Measurements from ENCODE around the gene HTR3E. TPM values are rescaled to one million over a fixed set of nuclear protein-coding genes. Genes with fewer than 3 reads are reported as not detected.

HTR3E gene, protein sequence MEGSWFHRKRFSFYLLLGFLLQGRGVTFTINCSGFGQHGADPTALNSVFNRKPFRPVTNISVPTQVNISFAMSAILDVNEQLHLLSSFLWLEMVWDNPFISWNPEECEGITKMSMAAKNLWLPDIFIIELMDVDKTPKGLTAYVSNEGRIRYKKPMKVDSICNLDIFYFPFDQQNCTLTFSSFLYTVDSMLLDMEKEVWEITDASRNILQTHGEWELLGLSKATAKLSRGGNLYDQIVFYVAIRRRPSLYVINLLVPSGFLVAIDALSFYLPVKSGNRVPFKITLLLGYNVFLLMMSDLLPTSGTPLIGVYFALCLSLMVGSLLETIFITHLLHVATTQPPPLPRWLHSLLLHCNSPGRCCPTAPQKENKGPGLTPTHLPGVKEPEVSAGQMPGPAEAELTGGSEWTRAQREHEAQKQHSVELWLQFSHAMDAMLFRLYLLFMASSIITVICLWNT
- total RNA-seq (2014; rRNA removed; shearing (Covaris generic)) (not detected in 2 replicates), polyA plus RNA-seq (2016; fragmentation: Nextera tagmentation; extraction: Ambion mirVana) (not detected in 2 replicates)

GRCh38 chr3:184096811-184097383 is at the start of gene HTR3E:
Gene HTR3E, plus strand, starts transcription at chr3:184097064. Its CDS starts 466 bp downstream, at chr3:184097530.
- Histone ChIP-seq H3K27ac (no peak within 1 kb of the TSS), H3K4me3 (no peak within 1 kb of the TSS), H3F3A (ENCODE audit: insufficient read depth) (no peaks in the 10 kb centered on the region), H4K20me1 (ENCODE audit: insufficient read depth) (no peaks in the 10 kb centered on the region), H3K9ac (no peak within 1 kb of the TSS), H3K79me2 (ENCODE audit: insufficient read depth) (no peaks in the 10 kb centered on the region), H3K9me2 (ENCODE audit: insufficient read depth) (no peaks in the 10 kb centered on the region), H2AFZ (no peak within 1 kb of the TSS), H3K27me3 (replicated peaks; ENCODE audit: insufficient read depth) (peaks cover 12% of the 10 kb centered on the region), H3K36me3 (ENCODE audit: low read depth) (no peaks in the 10 kb centered on the region), H3K4me1 (ENCODE audit: insufficient read depth) (no peaks in the 10 kb centered on the region), H3K4me2 (ENCODE audit: unreplicated experiment) (no peak within 1 kb of the TSS), H3K9me3 (ENCODE audit: low read depth) (peaks cover 6% of the 10 kb centered on the region)
- TF ChIP-seq EZH2 (IDR thresholded peaks at IDR 0.05; ENCODE audit: insufficient read depth, poor library complexity, severe bottlenecking) (no peak), EZH2phosphoT487 (IDR thresholded peaks at IDR 0.05; ENCODE audit: insufficient read depth, low read depth) (no peak)
- DNase-seq = no peak
- 76 to 79% methylated on average over 7 of the region's 7 CpGs for WGBS, 2 experiments (ENCODE audit: low coverage in 1 of 2, low lambda C conversion rate in 2 of 2, missing lambda C conversion rate in 2 of 2)
- in situ Hi-C loops (cut with MboI) = no loop called here

GRCh38 chr3:184050217-184050847 is 46.5 kb upstream of the HTR3E start:
- Histone ChIP-seq H3K9ac (no peak overlapping the region), H4K20me1 (ENCODE audit: insufficient read depth) (no peaks in the 10 kb centered on the region), H3K79me2 (ENCODE audit: insufficient read depth) (no peaks in the 10 kb centered on the region), H3K9me2 (ENCODE audit: insufficient read depth) (no peaks in the 10 kb centered on the region), H3F3A (ENCODE audit: insufficient read depth) (no peaks in the 10 kb centered on the region), H3K36me3 (ENCODE audit: low read depth) (no peaks in the 10 kb centered on the region), H3K4me3 (no peak overlapping the region), H3K4me2 (ENCODE audit: unreplicated experiment) (no peak overlapping the region), H3K27ac (no peak overlapping the region), H3K4me1 (ENCODE audit: insufficient read depth) (no peaks in the 10 kb centered on the region), H3K27me3 (replicated peaks; ENCODE audit: insufficient read depth) (peaks cover 4% of the 10 kb centered on the region), H3K9me3 (ENCODE audit: low read depth) (no peaks in the 10 kb centered on the region), H2AFZ (no peak overlapping the region)
- in situ Hi-C loops (cut with MboI) = no loop called here
- no peak for DNase-seq
- 62 to 79% methylated on average over 3 to 7 of the region's 7 CpGs for WGBS, 2 experiments (ENCODE audit: low coverage in 1 of 2, low lambda C conversion rate in 2 of 2, missing lambda C conversion rate in 2 of 2)
- no peak for TF ChIP-seq EZH2 (IDR thresholded peaks at IDR 0.05; ENCODE audit: insufficient read depth, poor library complexity, severe bottlenecking)
- no peak for TF ChIP-seq EZH2phosphoT487 (IDR thresholded peaks at IDR 0.05; ENCODE audit: insufficient read depth, low read depth)

GRCh38 chr3:184052767-184053166 is 44.1 kb upstream of the HTR3E start, which contains the start of gene HTR3C:
Gene HTR3C, plus strand, starts transcription at chr3:184053047. Its CDS starts 34 bp downstream, at chr3:184053081.
- Histone ChIP-seq H3K4me1 (ENCODE audit: insufficient read depth) (peaks cover 3% of the 10 kb centered on the region; the same call in 1 of the 2 replicates), H3K27ac (no peak within 1 kb of the TSS), H3K27me3 (replicated peaks; ENCODE audit: insufficient read depth) (peaks cover 4% of the 10 kb centered on the region), H4K20me1 (ENCODE audit: insufficient read depth) (no peaks in the 10 kb centered on the region), H3K9ac (no peak within 1 kb of the TSS), H3K79me2 (ENCODE audit: insufficient read depth) (no peaks in the 10 kb centered on the region), H3K36me3 (ENCODE audit: low read depth) (no peaks in the 10 kb centered on the region), H3K4me3 (no peak within 1 kb of the TSS), H3K9me2 (ENCODE audit: insufficient read depth) (no peaks in the 10 kb centered on the region), H3F3A (ENCODE audit: insufficient read depth) (no peaks in the 10 kb centered on the region), H2AFZ (no peak within 1 kb of the TSS), H3K9me3 (ENCODE audit: low read depth) (no peaks in the 10 kb centered on the region), H3K4me2 (ENCODE audit: unreplicated experiment) (no peak within 1 kb of the TSS)
- TF ChIP-seq EZH2phosphoT487 (IDR thresholded peaks at IDR 0.05; ENCODE audit: insufficient read depth, low read depth) = no peak
- TF ChIP-seq EZH2 (IDR thresholded peaks at IDR 0.05; ENCODE audit: insufficient read depth, poor library complexity, severe bottlenecking) = no peak
- no peak for DNase-seq
- 58 to 67% methylated on average over 4 of the region's 4 CpGs for WGBS, 2 experiments (ENCODE audit: low coverage in 1 of 2, low lambda C conversion rate in 2 of 2, missing lambda C conversion rate in 2 of 2)
- in situ Hi-C loops (cut with MboI) = no loop called here

GRCh38 chr3:184058029-184058428 is 38.8 kb upstream of the HTR3E start:
- in situ Hi-C loops (cut with MboI) = no loop called here
- no peaks in the 10 kb centered on the region for H3K9me3 ChIP-seq (ENCODE audit: low read depth)
- H3K4me2 ChIP-seq (ENCODE audit: unreplicated experiment) = peak overlapping the region; percentile 59
- H2AFZ ChIP-seq = 0 out of 2 replicates have a peak overlapping the region, but pooled peaks have one; percentile 45
- peak; percentile 92 for DNase-seq
- H3K4me3 ChIP-seq = peak overlapping the region; percentile 35
- no peaks in the 10 kb centered on the region for H3K79me2 ChIP-seq (ENCODE audit: insufficient read depth)
- H3K4me1 ChIP-seq (ENCODE audit: insufficient read depth) = peaks cover 12% of the 10 kb centered on the region; the same call in 1 of the 2 replicates
- peaks cover 2% of the 10 kb centered on the region; the same call in 1 of the 2 replicates for H3F3A ChIP-seq (ENCODE audit: insufficient read depth)
- H4K20me1 ChIP-seq (ENCODE audit: insufficient read depth) = no peaks in the 10 kb centered on the region
- H3K36me3 ChIP-seq (ENCODE audit: low read depth) = no peaks in the 10 kb centered on the region
- H3K9me2 ChIP-seq (ENCODE audit: insufficient read depth) = no peaks in the 10 kb centered on the region
- 0 to 3% methylated on average over 9 of the region's 9 CpGs for WGBS, 2 experiments (ENCODE audit: low coverage in 1 of 2, low lambda C conversion rate in 2 of 2, missing lambda C conversion rate in 2 of 2)
- H3K27ac ChIP-seq = 0 out of 2 replicates have a peak overlapping the region, but pooled peaks have one; percentile 19
- H3K27me3 ChIP-seq (replicated peaks; ENCODE audit: insufficient read depth) = peaks cover 4% of the 10 kb centered on the region; the same call in 1 of the 2 replicates
- no peak for TF ChIP-seq EZH2phosphoT487 (IDR thresholded peaks at IDR 0.05; ENCODE audit: insufficient read depth, low read depth)
- no peak for TF ChIP-seq EZH2 (IDR thresholded peaks at IDR 0.05; ENCODE audit: insufficient read depth, poor library complexity, severe bottlenecking)
- no peak overlapping the region for H3K9ac ChIP-seq
